ENCODE results near the gene SNX10. TPM values are rescaled to one million over a fixed set of nuclear protein-coding genes. Genes with fewer than 3 reads are reported as not detected.

The SNX10 gene
- total RNA-seq, 1 experiment from 2014 or later: 8.8 TPM

GRCh38 chr7:26398427-26398755 is 106.7 kb downstream of the SNX10 start:
- POLR2A ChIA-PET: interaction anchor here (0.6 kb wide), 1 partner anchor 238 kb away, joined by 9 read pairs; no protein-coding TSS in a partner anchor
- Histone ChIP-seq H3K4me3 (ENCODE audit: low read depth, low read length) (peak overlapping the region; percentile 80), H3K4me1 (peaks cover 15% of the 10 kb centered on the region), H3K27me3 (replicated peaks; ENCODE audit: control insufficient read depth, insufficient read depth, low read length) (no peaks in the 10 kb centered on the region), H3K36me3 (ENCODE audit: control insufficient read depth, insufficient read depth, low read length) (no peaks in the 10 kb centered on the region), H3K9me3 (no peaks in the 10 kb centered on the region)
- DNase-seq: peak; percentile 41 to 65
- Mint-ChIP-seq H3K27ac (ENCODE audit: unreplicated experiment) (peak overlapping the region; percentile 86), H3K4me3 (ENCODE audit: unreplicated experiment) (peak overlapping the region; percentile 98), H3K27me3 (ENCODE audit: insufficient read depth, unreplicated experiment) (no peaks in the 10 kb centered on the region), H3K36me3 (ENCODE audit: insufficient read depth, unreplicated experiment) (peaks cover 6% of the 10 kb centered on the region), H3K4me1 (ENCODE audit: low read depth, unreplicated experiment) (peaks cover 27% of the 10 kb centered on the region), H3K9me3 (ENCODE audit: unreplicated experiment) (no peaks in the 10 kb centered on the region)
- TF ChIP-seq, protein P1, sequence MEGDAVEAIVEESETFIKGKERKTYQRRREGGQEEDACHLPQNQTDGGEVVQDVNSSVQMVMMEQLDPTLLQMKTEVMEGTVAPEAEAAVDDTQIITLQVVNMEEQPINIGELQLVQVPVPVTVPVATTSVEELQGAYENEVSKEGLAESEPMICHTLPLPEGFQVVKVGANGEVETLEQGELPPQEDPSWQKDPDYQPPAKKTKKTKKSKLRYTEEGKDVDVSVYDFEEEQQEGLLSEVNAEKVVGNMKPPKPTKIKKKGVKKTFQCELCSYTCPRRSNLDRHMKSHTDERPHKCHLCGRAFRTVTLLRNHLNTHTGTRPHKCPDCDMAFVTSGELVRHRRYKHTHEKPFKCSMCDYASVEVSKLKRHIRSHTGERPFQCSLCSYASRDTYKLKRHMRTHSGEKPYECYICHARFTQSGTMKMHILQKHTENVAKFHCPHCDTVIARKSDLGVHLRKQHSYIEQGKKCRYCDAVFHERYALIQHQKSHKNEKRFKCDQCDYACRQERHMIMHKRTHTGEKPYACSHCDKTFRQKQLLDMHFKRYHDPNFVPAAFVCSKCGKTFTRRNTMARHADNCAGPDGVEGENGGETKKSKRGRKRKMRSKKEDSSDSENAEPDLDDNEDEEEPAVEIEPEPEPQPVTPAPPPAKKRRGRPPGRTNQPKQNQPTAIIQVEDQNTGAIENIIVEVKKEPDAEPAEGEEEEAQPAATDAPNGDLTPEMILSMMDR (IDR thresholded peaks at IDR 0.05; ENCODE audit: insufficient read depth in 1 of 2, low read depth in 1 of 2, low read length in 1 of 2, severe bottlenecking in 1 of 2, unreplicated experiment in 1 of 2): no peak
- no TSS peak for BruUV-seq (replicated peaks)
- CTCF ChIA-PET: no interaction called here
- intact Hi-C loops (cut with micrococcal nuclease; ENCODE audit: unreplicated experiment): loop anchor here (5.0 kb wide), 1 partner anchor 104 kb away; no protein-coding TSS in a partner anchor

GRCh38 chr7:26398756-26399509 is 107.3 kb downstream of the SNX10 start:
- H3K9me3 ChIP-seq: no peaks in the 10 kb centered on the region
- BruUV-seq (replicated peaks): no TSS peak
- Mint-ChIP-seq H3K9me3 (ENCODE audit: unreplicated experiment) (no peaks in the 10 kb centered on the region), H3K36me3 (ENCODE audit: insufficient read depth, unreplicated experiment) (peaks cover 6% of the 10 kb centered on the region), H3K27me3 (ENCODE audit: insufficient read depth, unreplicated experiment) (no peaks in the 10 kb centered on the region), H3K4me3 (ENCODE audit: unreplicated experiment) (peak overlapping the region; percentile 98), H3K4me1 (ENCODE audit: low read depth, unreplicated experiment) (peaks cover 32% of the 10 kb centered on the region), H3K27ac (ENCODE audit: unreplicated experiment) (peak overlapping the region; percentile 86)
- POLR2A ChIA-PET: interaction anchor here (0.6 kb wide), 2 partner anchors 104 to 238 kb away, joined by 4 to 9 read pairs; no protein-coding TSS in a partner anchor
- H3K27me3 ChIP-seq (replicated peaks; ENCODE audit: control insufficient read depth, insufficient read depth, low read length): no peaks in the 10 kb centered on the region
- H3K4me1 ChIP-seq: peaks cover 21% of the 10 kb centered on the region
- CTCF ChIA-PET: interaction anchor here (0.7 to 1.1 kb wide), 3 partner anchors 11 to 29 kb away, joined by 3 to 4 read pairs (median 3); no protein-coding TSS in a partner anchor
- TF ChIP-seq, protein P1 (IDR thresholded peaks at IDR 0.05; ENCODE audit: insufficient read depth in 1 of 2, low read depth in 1 of 2, low read length in 1 of 2, severe bottlenecking in 1 of 2, unreplicated experiment in 1 of 2): peak in 1 of 2 experiments; percentile 58
- intact Hi-C loops (cut with micrococcal nuclease; ENCODE audit: unreplicated experiment): loop anchor here (5.0 kb wide), 1 partner anchor 103 kb away; no protein-coding TSS in a partner anchor
- H3K36me3 ChIP-seq (ENCODE audit: control insufficient read depth, insufficient read depth, low read length): no peaks in the 10 kb centered on the region
- DNase-seq: peak; percentile 51 to 57
- peak overlapping the region; percentile 80 for H3K4me3 ChIP-seq (ENCODE audit: low read depth, low read length)

DNA sequence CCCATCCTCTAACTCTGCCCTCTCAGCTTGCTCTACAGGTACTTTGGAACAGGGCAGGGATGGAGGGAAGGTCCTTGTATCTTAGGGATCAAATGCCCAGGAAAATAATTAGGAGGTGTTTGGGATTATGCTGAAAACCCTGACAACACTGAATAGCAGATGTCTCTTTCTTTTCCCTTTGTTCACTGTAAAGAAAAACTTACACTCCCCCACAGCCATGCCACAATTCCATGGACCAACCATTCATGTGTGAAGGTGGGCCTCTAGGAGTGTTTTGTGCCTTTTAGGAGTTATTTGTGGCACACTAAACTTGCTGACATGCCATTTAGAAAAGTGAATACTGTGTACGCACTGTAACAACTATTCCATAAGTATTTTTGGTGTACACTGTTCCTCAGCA is 108.1 kb downstream of the SNX10 start:
- no peak for DNase-seq
- H3K36me3 ChIP-seq (ENCODE audit: control insufficient read depth, insufficient read depth, low read length): no peaks in the 10 kb centered on the region
- ChIA-PET CTCF (interaction anchor here (0.9 to 1.1 kb wide), 2 partner anchors 10 to 30 kb away, joined by 3 read pairs; no protein-coding TSS in a partner anchor), POLR2A (no interaction called here)
- no peak overlapping the region for H3K4me3 ChIP-seq (ENCODE audit: low read depth, low read length)
- Mint-ChIP-seq H3K36me3 (ENCODE audit: insufficient read depth, unreplicated experiment) (peaks cover 6% of the 10 kb centered on the region), H3K4me3 (ENCODE audit: unreplicated experiment) (peak overlapping the region; percentile 98), H3K9me3 (ENCODE audit: unreplicated experiment) (no peaks in the 10 kb centered on the region), H3K27me3 (ENCODE audit: insufficient read depth, unreplicated experiment) (no peaks in the 10 kb centered on the region), H3K27ac (ENCODE audit: unreplicated experiment) (no peak overlapping the region), H3K4me1 (ENCODE audit: low read depth, unreplicated experiment) (peaks cover 38% of the 10 kb centered on the region)
- no peaks in the 10 kb centered on the region for H3K27me3 ChIP-seq (replicated peaks; ENCODE audit: control insufficient read depth, insufficient read depth, low read length)
- H3K4me1 ChIP-seq: peaks cover 28% of the 10 kb centered on the region
- TF ChIP-seq, protein P1 (IDR thresholded peaks at IDR 0.05; ENCODE audit: insufficient read depth in 1 of 2, low read depth in 1 of 2, low read length in 1 of 2, severe bottlenecking in 1 of 2, unreplicated experiment in 1 of 2): no peak
- BruUV-seq (replicated peaks): no TSS peak
- intact Hi-C loops (cut with micrococcal nuclease; ENCODE audit: unreplicated experiment): loop anchor here (5.0 kb wide), 1 partner anchor 103 kb away; no protein-coding TSS in a partner anchor
- H3K9me3 ChIP-seq: no peaks in the 10 kb centered on the region

Data from Caco-2 (cell line).